GM12878 (cell line): ENCODE measurements around the gene LMAN1L. TPM values are rescaled to one million over a fixed set of nuclear protein-coding genes. Genes with fewer than 3 reads are reported as not detected.

Source experiments
- ATF7 ChIP-seq: fragments of 450-650 bp; IDR thresholded peaks from 2 replicates; pipeline ENCODE4 v1.6.1; 2016; ENCODE audit warnings: low read depth, mild to moderate bottlenecking
- BACH1 ChIP-seq: fragments of 450-650 bp; IDR thresholded peaks from 2 replicates; pipeline ENCODE4 v1.6.1; 2017; ENCODE audit warnings: mild to moderate bottlenecking, borderline replicate concordance
- BCLAF1 ChIP-seq: fragments of 450-650 bp; IDR thresholded peaks from 2 replicates; pipeline ENCODE4 v1.6.1; 2017; ENCODE audit warnings: antibody characterized with exemption, mild to moderate bottlenecking, moderate library complexity
- CBX5 ChIP-seq: sonication (generic); IDR thresholded peaks from 2 replicates; pipeline ENCODE4 v1.6.1; 2016; ENCODE audit warnings: low read depth, moderate library complexity, mild to moderate bottlenecking, inconsistent platforms
- CEBPZ ChIP-seq: fragments of 150-350 bp; IDR thresholded peaks from 2 replicates; pipeline ENCODE4 v1.6.1; 2016; ENCODE audit warnings: low read depth, low read length
- CREB1 ChIP-seq: IDR thresholded peaks from 2 replicates; pipeline ENCODE4 v1.6.1; 2012; ENCODE audit warnings: low read depth, mild to moderate bottlenecking, inconsistent platforms
- EGR1 ChIP-seq, 2 experiments: IDR thresholded peaks; 1 replicate in 1 of 2; 2 replicates in 1 of 2; pipeline ENCODE4 v1.6.1; 2011 to 2012; ENCODE audit warnings: low read depth in 2 of 2, low read length in 2 of 2, borderline replicate concordance in 1 of 2, mild to moderate bottlenecking in 1 of 2, moderate library complexity in 1 of 2
- FOS ChIP-seq: IDR thresholded peaks from 3 replicates; pipeline ENCODE4 v1.6.1; 2011; ENCODE audit warnings: borderline replicate concordance; ENCODE audit not compliant: insufficient read length; ENCODE audit errors: extremely low read depth
- HDGF ChIP-seq: fragments of 450-650 bp; IDR thresholded peaks from 2 replicates; pipeline ENCODE4 v1.6.1; 2016; ENCODE audit warnings: antibody characterized with exemption
- MAX ChIP-seq: IDR thresholded peaks from 2 replicates; pipeline ENCODE4 v1.6.1; 2012; ENCODE audit warnings: low read depth, low read length, improper control_type of control experiment
- NFIC ChIP-seq: IDR thresholded peaks from 2 replicates; pipeline ENCODE4 v1.6.1; 2012; ENCODE audit warnings: low read depth, mild to moderate bottlenecking, inconsistent platforms, low read length, moderate library complexity
- NKRF ChIP-seq: fragments of 450-650 bp; conservative IDR thresholded peaks from 2 replicates; pipeline ENCODE4 v1.6.1; 2017; ENCODE audit warnings: mild to moderate bottlenecking, moderate library complexity
- PKNOX1 ChIP-seq: fragments of 450-650 bp; IDR thresholded peaks from 2 replicates; pipeline ENCODE4 v1.6.1; 2016; ENCODE audit warnings: mild to moderate bottlenecking
- RELA ChIP-seq: fragments of 450-650 bp; IDR thresholded peaks from 2 replicates; pipeline ENCODE4 v1.8.0; 2014; ENCODE audit warnings: borderline replicate concordance; ENCODE audit not compliant: partially characterized antibody
- TAF1 ChIP-seq: IDR thresholded peaks from 2 replicates; pipeline ENCODE4 v1.6.1; 2011; ENCODE audit warnings: mild to moderate bottlenecking, low read depth, low read length, borderline replicate concordance
- USF1 ChIP-seq: IDR thresholded peaks from 2 replicates; pipeline ENCODE4 v1.6.1; 2011; ENCODE audit warnings: borderline replicate concordance, low read depth, mild to moderate bottlenecking, moderate library complexity, mixed read lengths, low read length; ENCODE audit not compliant: insufficient read depth; ENCODE audit errors: extremely low read length
- ZBED1 ChIP-seq: IDR thresholded peaks from 2 replicates; pipeline ENCODE4 v1.6.1; 2016; ENCODE audit warnings: borderline replicate concordance
- ZNF207 ChIP-seq: fragments of 450-650 bp; IDR thresholded peaks from 2 replicates; pipeline ENCODE4 v1.6.1; 2014; ENCODE audit warnings: antibody characterized with exemption, mild to moderate bottlenecking, borderline replicate concordance
- ZNF217 ChIP-seq: fragments of 450-650 bp; IDR thresholded peaks from 2 replicates; pipeline ENCODE4 v1.6.1; 2017; ENCODE audit warnings: antibody characterized with exemption, mild to moderate bottlenecking
- polyA plus RNA-seq, 11 experiments: library from polyadenylated mRNA; depleted of rRNA in 4 of 11; unstranded in 6 of 11; stranded (reverse) in 5 of 11; fragments of >200 nt; fragmentation: Nextera tagmentation in 4 of 11; fragmentation: Illumina TruSeq in 1 of 11; extraction: Ambion mirVana in 4 of 11; extraction: Trizol in 1 of 11; gene quantifications; 1 replicate in 1 of 11; 2 replicates in 10 of 11; pipeline versions ENCODE4 v1.2.1 to v1.2.3, GENCODE V29; 2011 to 2016; ENCODE audit warnings: inconsistent platforms in 2 of 11, missing spikeins in 2 of 11, low read depth in 1 of 11
- total RNA-seq, 4 experiments: library from RNA; depleted of rRNA in 3 of 4; stranded (reverse); fragments of >200 nt in 3 of 4; fragmentation: Illumina TruSeq in 1 of 4; extraction: Trizol in 1 of 4; gene quantifications; 2 replicates each; pipeline versions ENCODE4 v1.2.1 to v1.2.3, GENCODE V29; 2013 to 2021

LMAN1L gene
- total and polyA plus RNA-seq, 10 of the 15 experiments (the other 5 are each of a cell fraction or from before 2014, with no cell fraction given), result not detected

GRCh38 chr15:74775132-74775562, 37.5 kb upstream of the LMAN1L start (continued):
- TF ChIP-seq MAX, result no peak
- TF ChIP-seq NFIC, result no peak
- TF ChIP-seq CBX5, result no peak
- peak; percentile 55 for TF ChIP-seq USF1
- TF ChIP-seq CREB1, result no peak
- no peak; the same call in 1 of the 2 replicates for TF ChIP-seq ZNF207
- TF ChIP-seq EGR1 (IDR thresholded peaks at IDR 0.05; ENCODE audit: borderline replicate concordance in 1 of 2, low read depth in 2 of 2, low read length in 2 of 2), result no peak
- TF ChIP-seq CEBPZ, result no peak
- TF ChIP-seq HDGF, result 0 out of 2 replicates have a peak, but pooled peaks have one; percentile 61
- no peak for TF ChIP-seq ZBED1
- 0 out of 2 replicates have a peak, but pooled peaks have one; percentile 24 for TF ChIP-seq ZNF217
- TF ChIP-seq PKNOX1, result no peak
- no peak for TF ChIP-seq TAF1
- TF ChIP-seq NKRF, result no peak
- TF ChIP-seq FOS, result no peak
- TF ChIP-seq ATF7, result no peak
- no peak for TF ChIP-seq RELA
- no peak for TF ChIP-seq BCLAF1
- TF ChIP-seq BACH1, result no peak
